Mucosa of descending colon (tissue), 3 donors: ENCODE results near the gene A2M. TPM values are rescaled to one million over a fixed set of nuclear protein-coding genes. Genes with fewer than 3 reads are reported as not detected.

Experiments
- ATAC-seq: fragments of 200-7000 bp; cut with Tn5 transposase; one replicate; pipeline ENCODE4 v1.9.1; 2020; ENCODE audit warnings: mild to moderate bottlenecking, moderate library complexity
- DNase-seq, 3 donors: peaks; one replicate each; pipeline ENCODE4 v3.0.0-alpha.2; 2020
- H3K36me3 ChIP-seq: fragments of 200-600 bp; one replicate; pipeline ENCODE4 v1.8.0; 2021; ENCODE audit warnings: low read depth, mild to moderate bottlenecking
- H3K4me1 ChIP-seq: fragments of 200-600 bp; one replicate; pipeline ENCODE4 v1.8.0; 2021; ENCODE audit warnings: low read depth, mild to moderate bottlenecking
- H3K4me3 ChIP-seq: fragments of 200-600 bp; one replicate; pipeline ENCODE4 v1.8.0; 2021; ENCODE audit warnings: mild to moderate bottlenecking
- H3K9me3 ChIP-seq: fragments of 200-600 bp; one replicate; pipeline ENCODE4 v1.8.0; 2021; ENCODE audit warnings: mild to moderate bottlenecking
- intact Hi-C, 2 donors: fragments of 100-400 bp; cut with DNase I in 1 of 2; cut with micrococcal nuclease in 1 of 2; formaldehyde crosslinking; loops; one replicate each; pipeline versions ENCODE4 v1.11.0 to v1.11.1; 2022; cut with DNase I, micrococcal nuclease
- long read RNA-seq, 2 donors: library from polyadenylated mRNA; unstranded; transcript quantifications; one replicate each; pipeline ENCODE4 v2.0.0, GENCODE V29; 2019 to 2021
- total RNA-seq, 3 donors: library from RNA; stranded (reverse); fragmentation: NEBNext Ultra II Directional in 2 of 3; extraction: Animal tissue kit (Norgen Biotek cat#: 25700) in 2 of 3; gene quantifications; one replicate each; pipeline versions ENCODE4 v1.2.1 to v1.2.4, GENCODE V29; 2021 to 2023
- TF ChIP-seq, protein P1 (sequence below): fragments of 200-600 bp; IDR thresholded peaks from one replicate; pipeline ENCODE4 v1.8.0; 2022; ENCODE audit warnings: antibody characterized with exemption, mild to moderate bottlenecking
- donor health status: DM: no; HTN: no; CAD: no; lungs with moderate emphysema.
- donor health status: DM: no; HTN: no; CAD: no.
- donor health status: DM: no; HTN: yes; CAD: no.

The A2M gene
- total RNA-seq: 100 to 1,000 TPM in 2 of 3 donors, 10 to 100 TPM in 1; 83.5 to 223 (median 165) TPM
- long read RNA-seq, donor 1, full-length matches to known transcripts: 104 of 175 reads
- long read RNA-seq, donor 1, partial matches to known transcripts: 60 of 175 reads
- long read RNA-seq, donor 1, other reads (novel, unspliced or antisense): 11 of 175 reads
- long read RNA-seq, donor 2, full-length matches to known transcripts: 13 of 37 reads
- long read RNA-seq, donor 2, partial matches to known transcripts: 20 of 37 reads
- long read RNA-seq, donor 2, other reads (novel, unspliced or antisense): 4 of 37 reads

DNA sequence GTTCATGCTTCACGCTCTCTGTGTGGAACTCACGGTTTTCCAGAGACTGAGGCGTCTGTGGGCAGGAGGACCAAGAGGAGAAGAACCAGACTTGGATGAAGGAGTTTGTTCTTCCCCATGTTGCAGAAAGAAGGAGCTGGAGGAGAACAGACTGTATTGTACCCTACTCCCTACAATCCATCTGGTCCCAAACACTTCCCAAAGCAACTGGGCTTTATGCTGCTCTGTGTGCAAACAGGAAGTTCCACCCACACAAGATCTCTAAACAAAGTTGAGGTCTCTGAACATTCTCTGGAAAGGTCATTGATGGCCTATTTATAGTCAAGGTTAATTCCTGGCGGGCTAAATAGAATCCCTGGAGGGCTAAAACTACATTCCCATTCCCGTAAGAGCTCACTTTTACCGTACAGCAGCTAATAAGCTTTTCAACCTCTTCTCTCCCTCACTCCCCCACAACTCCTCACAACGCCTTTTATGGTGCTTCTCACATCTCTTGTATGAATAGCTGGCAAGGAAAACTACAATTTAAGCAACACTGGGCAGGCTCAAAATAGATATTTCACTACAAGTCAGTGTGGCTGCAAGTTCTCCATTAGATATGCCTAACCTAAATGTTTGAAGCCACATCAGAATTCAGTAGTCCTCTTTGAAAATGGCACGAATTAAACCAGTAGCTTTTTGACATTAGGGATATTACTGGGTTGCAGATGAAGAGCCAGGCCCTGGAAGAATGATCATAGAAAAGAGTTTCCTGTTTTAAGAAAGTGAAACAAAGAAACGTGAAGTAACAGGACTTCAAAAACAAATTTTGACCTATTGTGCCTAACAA lies at the start of gene A2M:
Gene A2M, minus strand, starts transcription at position 189 of the 829 bp plus-strand sequence. Its CDS starts 70 bp downstream, at position 119.
- no peaks in the 10 kb centered on the region for H3K9me3 ChIP-seq
- TF ChIP-seq, protein P1, sequence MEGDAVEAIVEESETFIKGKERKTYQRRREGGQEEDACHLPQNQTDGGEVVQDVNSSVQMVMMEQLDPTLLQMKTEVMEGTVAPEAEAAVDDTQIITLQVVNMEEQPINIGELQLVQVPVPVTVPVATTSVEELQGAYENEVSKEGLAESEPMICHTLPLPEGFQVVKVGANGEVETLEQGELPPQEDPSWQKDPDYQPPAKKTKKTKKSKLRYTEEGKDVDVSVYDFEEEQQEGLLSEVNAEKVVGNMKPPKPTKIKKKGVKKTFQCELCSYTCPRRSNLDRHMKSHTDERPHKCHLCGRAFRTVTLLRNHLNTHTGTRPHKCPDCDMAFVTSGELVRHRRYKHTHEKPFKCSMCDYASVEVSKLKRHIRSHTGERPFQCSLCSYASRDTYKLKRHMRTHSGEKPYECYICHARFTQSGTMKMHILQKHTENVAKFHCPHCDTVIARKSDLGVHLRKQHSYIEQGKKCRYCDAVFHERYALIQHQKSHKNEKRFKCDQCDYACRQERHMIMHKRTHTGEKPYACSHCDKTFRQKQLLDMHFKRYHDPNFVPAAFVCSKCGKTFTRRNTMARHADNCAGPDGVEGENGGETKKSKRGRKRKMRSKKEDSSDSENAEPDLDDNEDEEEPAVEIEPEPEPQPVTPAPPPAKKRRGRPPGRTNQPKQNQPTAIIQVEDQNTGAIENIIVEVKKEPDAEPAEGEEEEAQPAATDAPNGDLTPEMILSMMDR: no peak
- H3K4me1 ChIP-seq: no peaks in the 10 kb centered on the region
- H3K36me3 ChIP-seq: no peaks in the 10 kb centered on the region
- ATAC-seq (peak; percentile 64), DNase-seq (no peak)
- no peak within 1 kb of the TSS for H3K4me3 ChIP-seq
- intact Hi-C loops: no loop called here

GRCh38 chr12:9163392-9163791 lies 47.7 kb upstream of the A2M start:
- no peaks in the 10 kb centered on the region for H3K9me3 ChIP-seq
- ATAC-seq: no peak
- no peak overlapping the region for H3K4me3 ChIP-seq
- no peaks in the 10 kb centered on the region for H3K4me1 ChIP-seq
- TF ChIP-seq, protein P1: no peak
- intact Hi-C loops: no loop called here
- H3K36me3 ChIP-seq: no peaks in the 10 kb centered on the region
- no peak for DNase-seq

DNA sequence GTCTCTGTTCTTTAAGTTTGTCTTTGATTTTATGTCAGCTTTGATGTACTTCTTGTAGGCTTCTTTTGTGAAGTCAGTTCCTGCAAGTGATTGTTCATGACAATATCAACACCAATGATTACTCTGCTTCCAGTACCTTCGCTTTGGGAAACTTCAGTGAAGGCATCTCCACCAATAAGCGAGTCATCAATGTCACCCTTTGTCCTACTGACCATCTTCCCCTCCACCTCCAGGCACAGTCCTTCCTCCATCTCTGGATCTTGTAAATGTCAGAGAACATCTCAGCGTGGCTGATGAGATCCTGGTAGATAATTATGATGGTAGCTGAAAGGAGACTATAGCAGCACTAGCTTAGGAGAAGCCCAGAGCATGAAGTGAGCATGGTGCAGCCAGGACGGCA lies 40.4 kb upstream of the A2M start:
- Histone ChIP-seq H3K36me3 (no peaks in the 10 kb centered on the region), H3K4me3 (no peak overlapping the region), H3K4me1 (no peaks in the 10 kb centered on the region), H3K9me3 (no peaks in the 10 kb centered on the region)
- intact Hi-C loops: no loop called here
- no peak for DNase-seq
- TF ChIP-seq, protein P1: no peak
- no peak for ATAC-seq

- H3K4me1 ChIP-seq: no peaks in the 10 kb centered on the region
- DNase-seq (no peak), ATAC-seq (no peak)
Measured at GRCh38 chr12:9149372-9149771, 33.7 kb upstream of the A2M start.

GRCh38 chr12:9148926-9149325 lies 33.2 kb upstream of the A2M start:
- intact Hi-C loops: no loop called here
- H3K4me3 ChIP-seq: no peak overlapping the region
- ATAC-seq: no peak
- H3K36me3 ChIP-seq: no peaks in the 10 kb centered on the region
- TF ChIP-seq, protein P1: no peak
- no peaks in the 10 kb centered on the region for H3K4me1 ChIP-seq
- no peaks in the 10 kb centered on the region for H3K9me3 ChIP-seq
- DNase-seq: no peak

More at GRCh38 chr12:9149372-9149771, 33.7 kb upstream of the A2M start:
- TF ChIP-seq, protein P1: no peak
- H3K4me3 ChIP-seq: no peak overlapping the region
- no peaks in the 10 kb centered on the region for H3K9me3 ChIP-seq
- intact Hi-C loops: no loop called here
- no peaks in the 10 kb centered on the region for H3K36me3 ChIP-seq
